GM12864 (cell line): ENCODE data around the gene RNF225.

ENCODE experiments used
- DNase-seq: peaks from one replicate; pipeline ENCODE4 v3.0.0-alpha.2; 2011; ENCODE audit warnings: low read depth
- H3K4me3 ChIP-seq: 2 replicates; pipeline ENCODE4 v1.5.1; 2011; ENCODE audit warnings: mild to moderate bottlenecking, low read depth, low read length, control low read depth
- CTCF ChIP-seq: IDR thresholded peaks from 2 replicates; pipeline ENCODE4 v1.5.1; 2011; ENCODE audit warnings: low read depth, mild to moderate bottlenecking, moderate library complexity, low read length, control low read depth, inconsistent platforms; ENCODE audit errors: missing control alignments

The RNF225 gene

GRCh38 chr19:58385891-58386575 lies 9.4 kb upstream of the RNF225 start:
- H3K4me3 ChIP-seq = peak overlapping the region; percentile 88
- no peak for TF ChIP-seq CTCF
- DNase-seq = no peak

GRCh38 chr19:58386576-58387337 lies 8.7 kb upstream of the RNF225 start, which contains the start of gene RPS5:
RPS5 (plus strand) TSS chr19:58387269; CDS start chr19:58388138, 869 bp downstream.
- peak; percentile 99 for DNase-seq
- peak within 1 kb of the TSS; percentile 88 for H3K4me3 ChIP-seq
- no peak for TF ChIP-seq CTCF

GRCh38 chr19:58387338-58388174 lies 7.9 kb upstream of the RNF225 start:
- no peak for DNase-seq
- H3K4me3 ChIP-seq = peak overlapping the region; percentile 88
- no peak for TF ChIP-seq CTCF

- peak overlapping the region; percentile 88 for H3K4me3 ChIP-seq
- no peak for TF ChIP-seq CTCF
- no peak for DNase-seq
These were observed 7.3 kb upstream of the RNF225 start for GRCh38 chr19:58388175-58388526.

- H3K4me3 ChIP-seq = no peak overlapping the region
- no peak for DNase-seq
- TF ChIP-seq CTCF = no peak
These were observed 2.3 kb upstream of the RNF225 start for GRCh38 chr19:58392945-58393724.

GRCh38 chr19:58393725-58394033 lies 1.8 kb upstream of the RNF225 start:
- no peak overlapping the region for H3K4me3 ChIP-seq
- no peak for DNase-seq
- no peak for TF ChIP-seq CTCF
